Measurements from ENCODE around the gene MLF2. TPM values are rescaled to one million over a fixed set of nuclear protein-coding genes. Genes with fewer than 3 reads are reported as not detected.
"Not testable (repeated sequence)": the region's sequence is repeated elsewhere in the genome, so short reads cannot be mapped to it uniquely, and the experiment has no call there.

Gene MLF2
- total and polyA plus RNA-seq, 2 donors from 2014 or later = 141 to 289 TPM

DNA sequence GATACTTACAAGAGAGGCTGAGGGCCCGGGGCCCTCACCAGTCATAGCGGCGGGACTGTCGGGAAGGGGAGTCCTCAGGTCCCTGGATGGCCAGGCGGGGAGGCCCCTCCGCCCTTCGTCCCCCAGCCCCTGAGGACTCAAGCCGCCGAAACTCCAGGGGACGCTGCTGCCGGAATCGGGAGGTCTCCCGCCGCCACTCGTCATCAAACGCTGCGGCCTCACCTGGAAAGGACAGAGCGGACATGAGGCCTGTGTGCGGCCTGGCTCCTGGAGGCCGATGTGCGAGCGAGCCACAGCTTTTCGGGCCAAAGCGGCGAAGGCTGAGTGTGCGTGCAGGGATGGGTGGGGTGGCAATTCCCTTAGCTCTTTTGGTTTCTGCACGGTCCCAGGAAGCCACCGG is 4.2 kb downstream of the MLF2 start:
- DNase-seq (peak in 1 of 5 donors; percentile 77), FAIRE-seq (no peak)
- Histone ChIP-seq H3K36me3 (ENCODE audit: control insufficient read depth in 2 of 3, insufficient read depth in 3 of 3, low read length in 3 of 3) (peaks cover 12 to 57% (median 30%) of the 10 kb centered on the region in 3 donors), H3K27me3 (ENCODE audit: control insufficient read depth, insufficient read depth, low read length) (no peaks in the 10 kb centered on the region), H3K9me3 (ENCODE audit: control insufficient read depth in 2 of 3, insufficient read depth in 1 of 3, low read length in 3 of 3) (no peaks in the 10 kb centered on the region), H3K4me1 (ENCODE audit: control insufficient read depth in 2 of 3, insufficient read depth in 2 of 3, low read depth in 1 of 3, low read length in 3 of 3) (peaks cover 4 to 12% (median 7%) of the 10 kb centered on the region in 3 donors), H3K9ac (ENCODE audit: low read length in 3 of 3) (no peak overlapping the region), H3K27ac (ENCODE audit: low read depth in 2 of 2, low read length in 2 of 2) (no peak overlapping the region), H3K4me3 (ENCODE audit: low read length in 3 of 3) (no peak overlapping the region)
- TF ChIP-seq CTCF (IDR thresholded peaks at IDR 0.05; ENCODE audit: borderline replicate concordance, extremely low read depth, insufficient read depth) = no peak
- intact Hi-C loops (cut with DNase I) = no loop called here

- FAIRE-seq = no peak
- no peaks in the 10 kb centered on the region for H3K9me3 ChIP-seq (ENCODE audit: control insufficient read depth in 2 of 3, insufficient read depth in 1 of 3, low read length in 3 of 3)
- H3K4me1 ChIP-seq (ENCODE audit: control insufficient read depth in 2 of 3, insufficient read depth in 2 of 3, low read depth in 1 of 3, low read length in 3 of 3) = peaks cover 2 to 9% (median 5%) of the 10 kb centered on the region in 3 donors
- H3K27me3 ChIP-seq (ENCODE audit: control insufficient read depth, insufficient read depth, low read length) = no peaks in the 10 kb centered on the region
- no peak for DNase-seq
- TF ChIP-seq CTCF (IDR thresholded peaks at IDR 0.05; ENCODE audit: borderline replicate concordance, extremely low read depth, insufficient read depth) = no peak
- peaks cover 12 to 56% (median 30%) of the 10 kb centered on the region in 3 donors for H3K36me3 ChIP-seq (ENCODE audit: control insufficient read depth in 2 of 3, insufficient read depth in 3 of 3, low read length in 3 of 3)
- intact Hi-C loops (cut with DNase I) = no loop called here
- H3K4me3 ChIP-seq (ENCODE audit: low read length in 3 of 3) = no peak overlapping the region
- H3K27ac ChIP-seq (ENCODE audit: low read depth in 2 of 2, low read length in 2 of 2) = no peak overlapping the region
- H3K9ac ChIP-seq (ENCODE audit: low read length in 3 of 3) = no peak overlapping the region
Observed at GRCh38 chr12:6747216-6747615, 5.7 kb downstream of the MLF2 start.

- no peak overlapping the region for H3K9ac ChIP-seq (ENCODE audit: low read length in 3 of 3)
- peaks cover 12 to 44% (median 26%) of the 10 kb centered on the region in 3 donors for H3K36me3 ChIP-seq (ENCODE audit: control insufficient read depth in 2 of 3, insufficient read depth in 3 of 3, low read length in 3 of 3)
- peak in 1 of 5 donors; percentile 73 for DNase-seq
- H3K27me3 ChIP-seq (ENCODE audit: control insufficient read depth, insufficient read depth, low read length) = no peaks in the 10 kb centered on the region
- H3K4me1 ChIP-seq (ENCODE audit: control insufficient read depth in 2 of 3, insufficient read depth in 2 of 3, low read depth in 1 of 3, low read length in 3 of 3) = peaks cover 0 to 3% (median 0%) of the 10 kb centered on the region in 3 donors
- H3K9me3 ChIP-seq (ENCODE audit: control insufficient read depth in 2 of 3, insufficient read depth in 1 of 3, low read length in 3 of 3) = no peaks in the 10 kb centered on the region
- no peak overlapping the region for H3K4me3 ChIP-seq (ENCODE audit: low read length in 3 of 3)
- TF ChIP-seq CTCF (IDR thresholded peaks at IDR 0.05; ENCODE audit: borderline replicate concordance, extremely low read depth, insufficient read depth) = no peak
- intact Hi-C loops (cut with DNase I) = no loop called here
- no peak for FAIRE-seq
- no peak overlapping the region for H3K27ac ChIP-seq (ENCODE audit: low read depth in 2 of 2, low read length in 2 of 2)
Observed at GRCh38 chr12:6745741-6746525, 7.0 kb downstream of the MLF2 start.

DNA sequence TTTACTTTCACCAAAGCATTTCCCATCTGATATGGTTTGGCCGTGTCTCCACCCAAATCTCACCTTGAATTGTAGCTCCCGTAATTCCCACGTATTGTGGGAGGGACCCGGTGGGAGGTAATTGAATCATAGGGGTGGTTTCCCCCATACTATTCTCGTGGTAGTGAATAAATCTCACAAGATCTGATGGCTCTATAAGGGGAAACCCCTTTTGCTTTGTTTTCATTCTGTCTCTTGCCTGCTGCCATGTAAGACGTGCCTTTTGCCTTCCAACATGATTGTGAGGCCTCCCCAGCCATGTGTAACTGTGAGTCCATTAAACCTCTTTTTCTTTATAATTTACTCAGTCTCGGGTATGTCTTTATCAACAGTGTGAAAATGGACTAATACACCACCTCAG is 9.6 kb downstream of the MLF2 start:
- intact Hi-C loops (cut with DNase I); H3K27me3 ChIP-seq (ENCODE audit: control insufficient read depth, insufficient read depth, low read length); H3K4me1 ChIP-seq (ENCODE audit: control insufficient read depth in 2 of 3, insufficient read depth in 2 of 3, low read depth in 1 of 3, low read length in 3 of 3); H3K27ac ChIP-seq (ENCODE audit: low read depth in 2 of 2, low read length in 2 of 2); H3K9me3 ChIP-seq (ENCODE audit: control insufficient read depth in 2 of 3, insufficient read depth in 1 of 3, low read length in 3 of 3); H3K4me3 ChIP-seq (ENCODE audit: low read length in 3 of 3); DNase-seq; H3K9ac ChIP-seq (ENCODE audit: low read length in 3 of 3); FAIRE-seq: not testable (repeated sequence)
- H3K36me3 ChIP-seq (ENCODE audit: control insufficient read depth in 2 of 3, insufficient read depth in 3 of 3, low read length in 3 of 3) = peaks cover 3 to 19% (median 6%) of the 10 kb centered on the region in 3 donors
